HepG2 (cell line): ENCODE data around the gene GRAMD1A. TPM values are rescaled to one million over a fixed set of nuclear protein-coding genes. Genes with fewer than 3 reads are reported as not detected.

ENCODE experiments used
- ATAC-seq: fragments of 200-7000 bp; cut with Tn5 transposase; 3 replicates; pipeline ENCODE4 v1.9.1; 2020; ENCODE audit warnings: mild to moderate bottlenecking, moderate library complexity
- BruUV-seq: library from RNA; stranded (reverse); fragments of 400-500 nt; replicated peaks from 2 replicates; lab custom pipeline; 2021; lab: Mats Ljungman, UMichigan
- CTCF ChIA-PET: fragments of 300-600 bp; formaldehyde crosslinking; extraction: SDS; loops from one replicate; lab custom pipeline; 2021; ENCODE audit warnings: low total read pairs, inconsistent platforms, low intra/inter-chr PET ratio; lab: Yijun Ruan, JAX
- POLR2A ChIA-PET: fragments of 350-600 bp; sonication (Branson Sonifier 250); formaldehyde crosslinking; loops from one replicate; lab custom pipeline; 2020; ENCODE audit warnings: antibody characterized with exemption, inconsistent platforms; lab: Yijun Ruan, JAX
- DNase-seq: peaks from one replicate; pipeline ENCODE4 v3.0.0-alpha.2; 2015; ENCODE audit warnings: low spot score
- FAIRE-seq: peaks from 3 replicates; lab custom pipeline; 2011; peaks lifted over from hg19 to GRCh38; lab: Jason Lieb, UNC
- H2AFZ ChIP-seq: one replicate; pipeline ENCODE4 v1.6.1; 2011; ENCODE audit warnings: low read length, inconsistent platforms
- H3K27ac ChIP-seq: fragments of 300-600 bp; 3 replicates; pipeline ENCODE4 v1.8.0; 2011; ENCODE audit warnings: mixed run types, mild to moderate bottlenecking, mixed read lengths, low read length, inconsistent platforms; ENCODE audit not compliant: insufficient read depth; ENCODE audit errors: extremely low read length
- H3K27me3 ChIP-seq, 2 experiments: fragments of 200-600 bp in 1 of 2; 2 replicates in 1 of 2; 3 replicates in 1 of 2; pipeline versions ENCODE4 v1.6.0 to v1.8.0; 2011; ENCODE audit warnings: low read length in 2 of 2, mild to moderate bottlenecking in 2 of 2, moderate library complexity in 2 of 2, inconsistent platforms in 1 of 2; ENCODE audit not compliant: insufficient read depth in 2 of 2, control insufficient read depth in 1 of 2
- H3K36me3 ChIP-seq, 2 experiments: fragments of 200-600 bp in 1 of 2; replicated peaks in 1 of 2; 2 replicates in 1 of 2; 3 replicates in 1 of 2; pipeline versions ENCODE4 v1.5.1 to v1.8.0; 2011; ENCODE audit warnings: low read length in 2 of 2, inconsistent platforms in 1 of 2; ENCODE audit not compliant: insufficient read depth in 2 of 2, control insufficient read depth in 1 of 2
- H3K4me1 ChIP-seq: 2 replicates; pipeline ENCODE4 v1.5.1; 2012; ENCODE audit warnings: low read length, inconsistent platforms; ENCODE audit not compliant: insufficient read depth
- H3K4me2 ChIP-seq: 2 replicates; pipeline ENCODE4 v1.6.0; 2011; ENCODE audit warnings: low read depth, low read length, inconsistent platforms
- H3K4me3 ChIP-seq, 3 experiments: fragments of 200-600 bp in 1 of 3; sonication (generic), shearing (Covaris generic) in 1 of 3; replicated peaks in 1 of 3; 2 replicates each; pipeline ENCODE4 v1.5.1; 2011 to 2016; ENCODE audit warnings: low read length in 3 of 3, inconsistent platforms in 2 of 3, low read depth in 2 of 3, mild to moderate bottlenecking in 2 of 3, control low read depth in 1 of 3, mixed read lengths in 1 of 3; ENCODE audit not compliant: insufficient read depth in 1 of 3
- H3K79me2 ChIP-seq: one replicate; pipeline ENCODE4 v1.6.1; 2011; ENCODE audit warnings: low read length, inconsistent platforms; ENCODE audit not compliant: insufficient read depth
- H3K9ac ChIP-seq: 2 replicates; pipeline ENCODE4 v1.6.0; 2011; ENCODE audit warnings: mild to moderate bottlenecking, low read depth, low read length, inconsistent platforms; ENCODE audit not compliant: insufficient read depth
- H3K9me3 ChIP-seq: 2 replicates; pipeline ENCODE4 v1.5.1; 2012; ENCODE audit warnings: mild to moderate bottlenecking, low read length
- H4K20me1 ChIP-seq: 2 replicates; pipeline ENCODE4 v1.6.0; 2011; ENCODE audit warnings: inconsistent platforms, mild to moderate bottlenecking, low read length, moderate library complexity; ENCODE audit not compliant: insufficient read depth
- AGO2 ChIP-seq: fragments of 200-400 bp; formaldehyde crosslinking; optimal IDR thresholded peaks from 2 replicates; pipeline ENCODE3; 2017; ENCODE audit warnings: mild to moderate bottlenecking, low read depth, low read length, moderate library complexity
- KDM2A ChIP-seq: sonication (generic); formaldehyde crosslinking; IDR thresholded peaks from 2 replicates; pipeline ENCODE4 v1.4.0; 2020; ENCODE audit warnings: low read depth, missing genetic modification reagents, borderline replicate concordance
- NONO ChIP-seq, 2 experiments: fragments of 450-650 bp in 1 of 2; sonication (generic) in 1 of 2; formaldehyde crosslinking in 1 of 2; IDR thresholded peaks in 1 of 2; conservative IDR thresholded peaks in 1 of 2; 2 replicates each; pipeline versions ENCODE4 v1.6.1 to v1.8.0; 2017 to 2022; ENCODE audit warnings: mild to moderate bottlenecking in 1 of 2, missing genetic modification reagents in 1 of 2, moderate library complexity in 1 of 2
- POLR2A ChIP-seq, 2 experiments: IDR thresholded peaks; 2 replicates each; pipeline ENCODE4 v1.6.1; 2011; ENCODE audit warnings: low read depth in 2 of 2, low read length in 2 of 2, mild to moderate bottlenecking in 1 of 2, moderate library complexity in 1 of 2; ENCODE audit not compliant: insufficient read depth in 1 of 2
- POLR2AphosphoS5 ChIP-seq: IDR thresholded peaks from 2 replicates; pipeline ENCODE4 v1.6.1; 2012; ENCODE audit warnings: low read depth, low read length
- POLR2G ChIP-seq: fragments of 200-400 bp; formaldehyde crosslinking; IDR thresholded peaks from 2 replicates; pipeline ENCODE4 v1.6.1; 2018; ENCODE audit warnings: mild to moderate bottlenecking, low read depth, low read length, moderate library complexity
- RBM22 ChIP-seq: fragments of 200-400 bp; formaldehyde crosslinking; optimal IDR thresholded peaks from 2 replicates; pipeline ENCODE3; 2017; ENCODE audit warnings: mild to moderate bottlenecking, low read length, moderate library complexity
- SPEN ChIP-seq: sonication (generic); formaldehyde crosslinking; IDR thresholded peaks from 2 replicates; pipeline ENCODE4 v1.5.1; 2020; ENCODE audit warnings: low read depth, mild to moderate bottlenecking, missing genetic modification reagents
- TEAD3 ChIP-seq: optimal IDR thresholded peaks from 2 replicates; pipeline ENCODE3; 2016; ENCODE audit warnings: borderline replicate concordance
- ZNF138 ChIP-seq: sonication (generic); formaldehyde crosslinking; IDR thresholded peaks from 2 replicates; pipeline ENCODE4 v1.5.0; 2020; ENCODE audit warnings: mild to moderate bottlenecking, low read depth, missing genetic modification reagents
- ZNF232 ChIP-seq: sonication (generic); formaldehyde crosslinking; IDR thresholded peaks from 2 replicates; pipeline ENCODE4 v1.4.0; 2020; ENCODE audit warnings: missing genetic modification reagents, borderline replicate concordance
- ZNF326 ChIP-seq: sonication (generic); formaldehyde crosslinking; IDR thresholded peaks from 2 replicates; pipeline ENCODE4 v1.4.0; 2020; ENCODE audit warnings: missing genetic modification reagents, borderline replicate concordance
- ZNF816 ChIP-seq: sonication (generic); formaldehyde crosslinking; IDR thresholded peaks from 2 replicates; pipeline ENCODE4 v1.8.0; 2022; ENCODE audit warnings: missing genetic modification reagents, mild to moderate bottlenecking, borderline replicate concordance
- WGBS: methylation state at CpG from one replicate; pipeline ENCODE4 v1.1.6; 2017; ENCODE audit warnings: low lambda C conversion rate; 5-methylcytosine and 5-hydroxymethylcytosine counted together
- in situ Hi-C: cut with HindIII; loops from 2 replicates; pipeline ENCODE4 v1.10.0; 2017; ENCODE audit warnings: low pct_unique_long_range_greater_than_20kb; ENCODE audit not compliant: extremely low pct_ligation_motif_present
- intact Hi-C: fragments of 100-400 bp; cut with micrococcal nuclease; formaldehyde crosslinking; loops from one replicate; pipeline ENCODE4 v1.10.0; 2022; ENCODE audit not compliant: unreplicated experiment
- polyA plus RNA-seq, 8 experiments: library from polyadenylated mRNA; depleted of rRNA in 3 of 8; stranded (reverse) in 7 of 8; unstranded in 1 of 8; fragments of >200 nt; fragmentation: Illumina TruSeq in 4 of 8; extraction: Trizol in 4 of 8; gene quantifications; 2 replicates each; pipeline versions ENCODE4 v1.2.1 to v1.2.3, GENCODE V29; 2011 to 2016; ENCODE audit warnings: low read depth in 4 of 8, missing spikeins in 1 of 8, mixed read lengths in 1 of 8; ENCODE audit not compliant: insufficient read depth in 1 of 8
- total RNA-seq, 5 experiments: library from RNA; depleted of rRNA; stranded (reverse); fragments of >200 nt; fragmentation: Illumina TruSeq; extraction: Trizol; gene quantifications; 2 replicates each; pipeline ENCODE4 v1.2.3, GENCODE V29; 2016; ENCODE audit warnings: low read depth in 1 of 5
- TF ChIP-seq, protein P1 (sequence below): sonication (generic); formaldehyde crosslinking; IDR thresholded peaks from 2 replicates; pipeline ENCODE4 v1.5.1; 2020; ENCODE audit warnings: mild to moderate bottlenecking, moderate library complexity, missing genetic modification reagents

Gene GRAMD1A
- total and polyA plus RNA-seq, 2 of the 13 experiments (the other 11 are each of a cell fraction or from before 2014, with no cell fraction given), result 14.7 to 181 TPM

DNA sequence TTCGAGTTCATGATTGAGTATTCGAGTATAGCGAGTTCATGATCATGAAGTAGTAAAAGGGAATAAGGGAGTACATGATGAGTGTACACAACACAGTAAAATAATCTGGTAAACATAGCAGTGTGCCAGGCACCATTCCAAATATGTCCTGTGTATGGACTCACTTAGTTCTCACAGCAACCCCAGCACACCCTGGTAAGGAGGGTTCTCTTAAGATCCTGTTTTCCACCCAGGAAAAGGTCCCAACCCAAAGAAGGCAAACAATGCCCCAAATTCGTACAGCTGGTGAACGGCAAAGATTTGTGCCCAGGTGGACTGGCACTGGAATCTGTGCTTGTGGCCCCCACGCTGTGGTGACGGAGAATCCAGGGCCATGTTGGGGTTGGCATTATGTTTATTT lies 62.8 kb downstream of the GRAMD1A start:
- Histone ChIP-seq H3K79me2 (no peaks in the 10 kb centered on the region), H3K4me1 (peaks cover 11% of the 10 kb centered on the region), H4K20me1 (peaks cover 5% of the 10 kb centered on the region; the same call in 1 of the 2 replicates), H3K27me3 (no peaks in the 10 kb centered on the region), H3K27ac (no peak overlapping the region), H3K9ac (no peak overlapping the region), H3K4me2 (no peak overlapping the region), H3K4me3 (no peak overlapping the region), H3K36me3 (peaks cover 3% of the 10 kb centered on the region in 2 experiments; a peak in 1 of 5 replicates), H2AFZ (no peak overlapping the region), H3K9me3 (no peaks in the 10 kb centered on the region)
- WGBS, result 99% methylated on average over 7 of the region's 7 CpGs
- no TSS peak for BruUV-seq
- FAIRE-seq, result no peak
- no peak for ATAC-seq
- in situ Hi-C loops (no loop called here), intact Hi-C loops (no loop called here)
- DNase-seq, result no peak
- POLR2A ChIA-PET, result no interaction called here
- CTCF ChIA-PET, result no interaction called here
- no peak for TF ChIP-seq ZNF816 (CRISPR knock-in tag)
- peak; percentile 17 for TF ChIP-seq TEAD3 (CRISPR knock-in tag)
- peak; percentile 59; the same call in 1 of the 2 replicates for TF ChIP-seq POLR2G
- TF ChIP-seq ZNF232 (CRISPR knock-in tag), result no peak
- TF ChIP-seq POLR2AphosphoS5, result peak; percentile 13; the same call in 1 of the 2 replicates
- TF ChIP-seq, protein P1, sequence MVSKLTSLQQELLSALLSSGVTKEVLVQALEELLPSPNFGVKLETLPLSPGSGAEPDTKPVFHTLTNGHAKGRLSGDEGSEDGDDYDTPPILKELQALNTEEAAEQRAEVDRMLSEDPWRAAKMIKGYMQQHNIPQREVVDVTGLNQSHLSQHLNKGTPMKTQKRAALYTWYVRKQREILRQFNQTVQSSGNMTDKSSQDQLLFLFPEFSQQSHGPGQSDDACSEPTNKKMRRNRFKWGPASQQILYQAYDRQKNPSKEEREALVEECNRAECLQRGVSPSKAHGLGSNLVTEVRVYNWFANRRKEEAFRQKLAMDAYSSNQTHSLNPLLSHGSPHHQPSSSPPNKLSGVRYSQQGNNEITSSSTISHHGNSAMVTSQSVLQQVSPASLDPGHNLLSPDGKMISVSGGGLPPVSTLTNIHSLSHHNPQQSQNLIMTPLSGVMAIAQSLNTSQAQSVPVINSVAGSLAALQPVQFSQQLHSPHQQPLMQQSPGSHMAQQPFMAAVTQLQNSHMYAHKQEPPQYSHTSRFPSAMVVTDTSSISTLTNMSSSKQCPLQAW (CRISPR knock-in tag), result 0 out of 2 replicates have a peak, but pooled peaks have one; percentile 25
- TF ChIP-seq POLR2A (IDR thresholded peaks at IDR 0.05; ENCODE audit: insufficient read depth in 1 of 2, low read depth in 2 of 2, low read length in 2 of 2), result peak; percentile 12 to 42; a peak in 1 of 4 replicates
- TF ChIP-seq ZNF138 (CRISPR knock-in tag), result no peak
- no peak for TF ChIP-seq SPEN
- 0 out of 2 replicates have a peak, but pooled peaks have one; percentile 19 for TF ChIP-seq KDM2A
- 0 out of 2 replicates have a peak, but pooled peaks have one; percentile 51 for TF ChIP-seq ZNF326
- peak; percentile 32 for TF ChIP-seq AGO2
- TF ChIP-seq NONO (IDR thresholded peaks at IDR 0.05), result no peak
- TF ChIP-seq NONO (CRISPR knock-in tag; conservative IDR thresholded peaks at IDR 0.05), result 0 out of 2 replicates have a peak, but pooled peaks have one; percentile 49
- TF ChIP-seq RBM22, result peak; percentile 84
